NCI-H2081 treated with DMSO at 0.1 percent for 48 hours (cell line): ENCODE results near the gene SOCS3.

Experiments used
- DNase-seq: peaks from one replicate; lab custom pipeline; 2025; lab: John Stamatoyannopoulos, UW

Gene SOCS3

GRCh38 chr17:78367193-78367592 lies 7.3 kb upstream of the SOCS3 start:
- DNase-seq = no peak

GRCh38 chr17:78366109-78366848 lies 6.4 kb upstream of the SOCS3 start:
- no peak for DNase-seq

GRCh38 chr17:78365561-78366108 lies 5.8 kb upstream of the SOCS3 start:
- DNase-seq = no peak

GRCh38 chr17:78364436-78365281 lies 4.8 kb upstream of the SOCS3 start:
- DNase-seq = no peak

- no peak for DNase-seq
These were observed 2.8 kb upstream of the SOCS3 start for GRCh38 chr17:78362671-78363070.

GRCh38 chr17:78362232-78362631 lies 2.4 kb upstream of the SOCS3 start:
- no peak for DNase-seq

GRCh38 chr17:78361225-78361701 lies 1.4 kb upstream of the SOCS3 start:
- DNase-seq = no peak

- no peak for DNase-seq
These were observed 721 bp upstream of the SOCS3 start for GRCh38 chr17:78360371-78361224.

GRCh38 chr17:78359321-78359996 lies 418 bp downstream of the SOCS3 start:
- DNase-seq = no peak

- no peak for DNase-seq
These were observed 1.1 kb downstream of the SOCS3 start for GRCh38 chr17:78358538-78359320.

GRCh38 chr17:78357672-78358537 lies 2.0 kb downstream of the SOCS3 start:
- no peak for DNase-seq

GRCh38 chr17:78357177-78357586 lies 2.7 kb downstream of the SOCS3 start:
- no peak for DNase-seq

- no peak for DNase-seq
These were observed 3.7 kb downstream of the SOCS3 start for GRCh38 chr17:78356101-78356713.

GRCh38 chr17:78355701-78356100 lies 4.2 kb downstream of the SOCS3 start:
- DNase-seq = no peak

- DNase-seq = no peak
These were observed 4.7 kb downstream of the SOCS3 start for GRCh38 chr17:78355045-78355641.

GRCh38 chr17:78353834-78354233 lies 6.0 kb downstream of the SOCS3 start:
- DNase-seq = no peak

- no peak for DNase-seq
These were observed 8.3 kb downstream of the SOCS3 start for GRCh38 chr17:78351449-78352006.

GRCh38 chr17:78349891-78350642 lies 9.8 kb downstream of the SOCS3 start:
- DNase-seq = no peak
